Transverse colon (tissue), 4 donors: ENCODE measurements around the gene MGMT.

Experiments used
- CTCF ChIP-seq, 5 experiments: fragments of 200-600 bp in 3 of 5; fragments of 450-650 bp in 2 of 5; sonication (generic) in 3 of 5; IDR thresholded peaks; 1 replicate in 2 of 5; 2 replicates in 3 of 5; pipeline ENCODE4 v1.5.1; 2016 to 2017; ENCODE audit warnings: antibody characterized with exemption in 5 of 5, inconsistent platforms in 3 of 5, mild to moderate bottlenecking in 2 of 5, moderate library complexity in 1 of 5
- EP300 ChIP-seq: sonication (generic); formaldehyde crosslinking; IDR thresholded peaks from one replicate; pipeline ENCODE4 v1.6.1; 2017; ENCODE audit warnings: antibody characterized with exemption, low read depth
- POLR2A ChIP-seq: fragments of 450-650 bp; IDR thresholded peaks from one replicate; pipeline ENCODE4 v1.6.1; 2016; ENCODE audit warnings: antibody characterized with exemption, mild to moderate bottlenecking, moderate library complexity
- POLR2AphosphoS5 ChIP-seq, 3 donors: sonication (generic); formaldehyde crosslinking; IDR thresholded peaks; one replicate each; pipeline ENCODE4 v1.6.1; 2016; ENCODE audit warnings: antibody characterized with exemption in 3 of 3

DNA sequence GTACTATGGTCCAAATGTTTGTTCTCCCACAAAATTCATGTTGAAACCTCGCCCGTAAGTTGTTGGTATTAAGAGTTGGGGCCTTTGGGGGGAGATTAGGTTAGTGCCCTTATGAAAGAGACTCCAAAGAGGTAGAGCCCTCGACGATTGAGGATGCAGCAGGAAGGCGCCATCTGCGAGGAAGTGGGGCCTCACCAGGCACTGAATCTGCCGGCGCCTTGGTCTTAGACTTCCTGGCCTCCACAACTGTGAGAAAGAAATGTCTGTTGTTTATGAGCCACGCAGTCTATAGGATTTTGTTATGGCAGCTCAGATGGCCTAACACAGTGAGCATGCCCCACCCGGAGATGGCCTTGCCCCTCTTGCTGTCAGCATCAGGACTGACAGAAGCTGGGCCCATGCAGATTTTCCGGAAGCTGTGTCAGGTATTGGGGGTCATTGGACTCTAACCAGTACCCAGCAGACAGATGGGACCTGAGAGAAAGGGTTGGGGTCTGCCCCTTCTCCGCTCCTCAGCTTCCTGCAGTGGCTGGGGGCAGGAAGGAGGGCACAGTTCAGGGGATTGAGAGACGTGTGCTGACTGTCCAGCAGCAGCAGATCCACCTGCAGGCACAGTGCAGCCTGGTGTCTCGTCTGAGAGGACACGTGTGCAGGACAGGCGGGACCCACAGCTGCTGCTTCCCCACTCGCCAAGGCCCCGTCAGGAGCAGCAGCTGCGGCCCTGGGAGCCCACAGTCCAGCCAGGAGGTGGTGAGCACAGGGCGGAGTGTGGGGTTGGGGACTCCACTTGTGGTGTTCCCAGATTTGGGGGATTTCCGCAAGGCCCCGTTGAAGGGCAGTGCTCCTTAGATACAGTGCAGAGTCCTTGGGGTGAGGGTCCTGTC is 47.8 kb downstream of the MGMT start:
- TF ChIP-seq CTCF (IDR thresholded peaks at IDR 0.05) (no peak), POLR2A (no peak), POLR2AphosphoS5 (IDR thresholded peaks at IDR 0.05) (no peak), EP300 (no peak)
